Central memory CD8-positive, alpha-beta T cell (primary cell): ENCODE measurements around the gene PDIA5.

ENCODE experiments used
- ATAC-seq: fragments of 150-1000 bp; cut with Tn5 transposase; replicated peaks from 2 replicates; pipeline ENCODE4 v1.10.0; 2022; ENCODE audit warnings: mild to moderate bottlenecking, moderate FRiP score, moderate number of reproducible peaks; ENCODE audit not compliant: poor library complexity, severe bottlenecking; ENCODE audit errors: extremely low read depth
- DNase-seq, 2 donors: peaks; one replicate each; pipeline ENCODE4 v3.0.0; 2021; ENCODE audit warnings: low spot score in 2 of 2
- H3K27ac Mint-ChIP-seq: one replicate; pipeline ENCODE4 v1.8.0; 2022; ENCODE audit warnings: low read depth, mild to moderate bottlenecking, moderate library complexity, mixed read lengths
- H3K27me3 Mint-ChIP-seq: one replicate; pipeline ENCODE4 v1.8.0; 2022; ENCODE audit warnings: mixed read lengths
- H3K36me3 Mint-ChIP-seq: one replicate; pipeline ENCODE4 v1.8.0; 2022; ENCODE audit warnings: mild to moderate bottlenecking, moderate library complexity, mixed read lengths; ENCODE audit not compliant: insufficient read depth
- H3K4me1 Mint-ChIP-seq: one replicate; pipeline ENCODE4 v1.8.0; 2022; ENCODE audit warnings: mixed read lengths
- H3K4me3 Mint-ChIP-seq: one replicate; pipeline ENCODE4 v1.8.0; 2022; ENCODE audit warnings: mild to moderate bottlenecking, moderate library complexity, mixed read lengths
- H3K9me3 Mint-ChIP-seq: one replicate; pipeline ENCODE4 v1.8.0; 2022; ENCODE audit warnings: mixed read lengths

PDIA5 gene

GRCh38 chr3:123028233-123028828 lies 38.5 kb upstream of the PDIA5 start:
- no peak overlapping the region for H3K27ac Mint-ChIP-seq
- H3K9me3 Mint-ChIP-seq, result no peaks in the 10 kb centered on the region
- peaks cover 36% of the 10 kb centered on the region for H3K27me3 Mint-ChIP-seq
- H3K36me3 Mint-ChIP-seq, result no peaks in the 10 kb centered on the region
- H3K4me1 Mint-ChIP-seq, result peaks cover 14% of the 10 kb centered on the region
- ATAC-seq, result peak; percentile 24
- no peak for DNase-seq
- peak overlapping the region; percentile 59 for H3K4me3 Mint-ChIP-seq

GRCh38 chr3:123031051-123031450 lies 35.8 kb upstream of the PDIA5 start:
- H3K27ac Mint-ChIP-seq, result no peak overlapping the region
- H3K9me3 Mint-ChIP-seq, result no peaks in the 10 kb centered on the region
- ATAC-seq (no peak), DNase-seq (no peak)
- no peak overlapping the region for H3K4me3 Mint-ChIP-seq
- no peaks in the 10 kb centered on the region for H3K36me3 Mint-ChIP-seq
- H3K4me1 Mint-ChIP-seq, result peaks cover 10% of the 10 kb centered on the region
- H3K27me3 Mint-ChIP-seq, result peaks cover 32% of the 10 kb centered on the region

- peaks cover 9% of the 10 kb centered on the region for H3K4me1 Mint-ChIP-seq
- peaks cover 33% of the 10 kb centered on the region for H3K27me3 Mint-ChIP-seq
- H3K4me3 Mint-ChIP-seq, result no peak overlapping the region
These were observed 34.8 kb upstream of the PDIA5 start for GRCh38 chr3:123032057-123032456.

GRCh38 chr3:123034120-123034519 lies 32.7 kb upstream of the PDIA5 start:
- Mint-ChIP-seq H3K4me1 (no peaks in the 10 kb centered on the region), H3K36me3 (no peaks in the 10 kb centered on the region), H3K9me3 (no peaks in the 10 kb centered on the region), H3K4me3 (no peak overlapping the region), H3K27ac (no peak overlapping the region), H3K27me3 (peaks cover 54% of the 10 kb centered on the region)
- no peak for ATAC-seq
- DNase-seq, result no peak

More at GRCh38 chr3:123032057-123032456, 34.8 kb upstream of the PDIA5 start:
- H3K36me3 Mint-ChIP-seq, result no peaks in the 10 kb centered on the region
- DNase-seq (no peak), ATAC-seq (no peak)
- H3K9me3 Mint-ChIP-seq, result no peaks in the 10 kb centered on the region
- no peak overlapping the region for H3K27ac Mint-ChIP-seq

- Mint-ChIP-seq H3K4me1 (no peaks in the 10 kb centered on the region), H3K9me3 (no peaks in the 10 kb centered on the region), H3K4me3 (no peak overlapping the region), H3K27ac (no peak overlapping the region), H3K36me3 (no peaks in the 10 kb centered on the region), H3K27me3 (peaks cover 62% of the 10 kb centered on the region)
- ATAC-seq (no peak), DNase-seq (no peak)
These were observed 31.8 kb upstream of the PDIA5 start for GRCh38 chr3:123034996-123035395.

GRCh38 chr3:123036352-123037014 lies 30.3 kb upstream of the PDIA5 start:
- no peaks in the 10 kb centered on the region for H3K4me1 Mint-ChIP-seq
- DNase-seq, result no peak
- no peak for ATAC-seq
- peaks cover 75% of the 10 kb centered on the region for H3K27me3 Mint-ChIP-seq
- H3K4me3 Mint-ChIP-seq, result no peak overlapping the region
- H3K27ac Mint-ChIP-seq, result no peak overlapping the region
- H3K9me3 Mint-ChIP-seq, result no peaks in the 10 kb centered on the region
- H3K36me3 Mint-ChIP-seq, result no peaks in the 10 kb centered on the region

GRCh38 chr3:123037015-123037375 lies 29.8 kb upstream of the PDIA5 start:
- Mint-ChIP-seq H3K4me3 (no peak overlapping the region), H3K36me3 (no peaks in the 10 kb centered on the region), H3K27ac (no peak overlapping the region), H3K27me3 (peaks cover 78% of the 10 kb centered on the region), H3K9me3 (no peaks in the 10 kb centered on the region), H3K4me1 (no peaks in the 10 kb centered on the region)
- DNase-seq (no peak), ATAC-seq (no peak)

- Mint-ChIP-seq H3K27ac (no peak overlapping the region), H3K9me3 (no peaks in the 10 kb centered on the region), H3K4me3 (no peak overlapping the region), H3K36me3 (no peaks in the 10 kb centered on the region), H3K4me1 (no peaks in the 10 kb centered on the region), H3K27me3 (peaks cover 90% of the 10 kb centered on the region)
- no peak for DNase-seq
- no peak for ATAC-seq
These were observed 28.1 kb upstream of the PDIA5 start for GRCh38 chr3:123038751-123039150.

- no peak for ATAC-seq
- Mint-ChIP-seq H3K4me3 (no peak overlapping the region), H3K36me3 (no peaks in the 10 kb centered on the region), H3K27me3 (peaks cover 86% of the 10 kb centered on the region), H3K27ac (no peak overlapping the region), H3K4me1 (no peaks in the 10 kb centered on the region), H3K9me3 (no peaks in the 10 kb centered on the region)
- no peak for DNase-seq
These were observed 27.6 kb upstream of the PDIA5 start for GRCh38 chr3:123039178-123039577.

- Mint-ChIP-seq H3K9me3 (no peaks in the 10 kb centered on the region), H3K27me3 (peaks cover 87% of the 10 kb centered on the region), H3K4me3 (no peak overlapping the region), H3K27ac (no peak overlapping the region), H3K36me3 (no peaks in the 10 kb centered on the region), H3K4me1 (no peaks in the 10 kb centered on the region)
- no peak for ATAC-seq
- DNase-seq, result no peak
These were observed 24.4 kb upstream of the PDIA5 start for GRCh38 chr3:123042413-123042812.

GRCh38 chr3:123044981-123045763 lies 21.7 kb upstream of the PDIA5 start:
- Mint-ChIP-seq H3K4me3 (no peak overlapping the region), H3K9me3 (no peaks in the 10 kb centered on the region), H3K4me1 (no peaks in the 10 kb centered on the region), H3K27me3 (peaks cover 69% of the 10 kb centered on the region), H3K27ac (no peak overlapping the region), H3K36me3 (no peaks in the 10 kb centered on the region)
- ATAC-seq (no peak), DNase-seq (no peak)

GRCh38 chr3:123046262-123047061 lies 20.4 kb upstream of the PDIA5 start:
- Mint-ChIP-seq H3K9me3 (no peaks in the 10 kb centered on the region), H3K27ac (no peak overlapping the region), H3K36me3 (no peaks in the 10 kb centered on the region), H3K27me3 (peaks cover 57% of the 10 kb centered on the region), H3K4me1 (no peaks in the 10 kb centered on the region), H3K4me3 (no peak overlapping the region)
- DNase-seq (no peak), ATAC-seq (no peak)
